Heart right ventricle (tissue), 16 donors: ENCODE measurements around the gene TBC1D22A. TPM values are rescaled to one million over a fixed set of nuclear protein-coding genes. Genes with fewer than 3 reads are reported as not detected.
A peak's percentile ranks its signal among the peaks of the same experiment; 100 is the strongest.
"Not testable (repeated sequence)": the region's sequence is repeated elsewhere in the genome, so short reads cannot be mapped to it uniquely, and the experiment has no call there.

Source experiments
- ATAC-seq, 8 donors: fragments of 200-7000 bp; cut with Tn5 transposase; one replicate each; pipeline ENCODE4 v1.9.1; 2020; ENCODE audit warnings: mild to moderate bottlenecking in 8 of 8, moderate library complexity in 8 of 8, moderate number of reproducible peaks in 1 of 8
- DNase-seq, 2 donors: peaks; one replicate each; pipeline ENCODE4 v3.0.0-alpha.2; 2020
- H3K27ac ChIP-seq, 10 donors: fragments of 200-600 bp; sonication (generic) in 2 of 10; one replicate each; pipeline versions ENCODE4 v1.5.0 to v1.8.0; 2020 to 2022; ENCODE audit warnings: mild to moderate bottlenecking in 3 of 10
- H3K27me3 ChIP-seq, 7 donors: fragments of 200-600 bp; one replicate each; pipeline ENCODE4 v1.8.0; 2021 to 2022; ENCODE audit warnings: mild to moderate bottlenecking in 2 of 7
- H3K36me3 ChIP-seq, 9 donors: fragments of 200-600 bp; sonication (generic) in 1 of 9; one replicate each; pipeline versions ENCODE4 v1.5.0 to v1.8.0; 2020 to 2022; ENCODE audit warnings: mild to moderate bottlenecking in 2 of 9
- H3K4me1 ChIP-seq, 9 donors: fragments of 200-600 bp; sonication (generic) in 1 of 9; one replicate each; pipeline versions ENCODE4 v1.5.0 to v1.8.0; 2020 to 2022; ENCODE audit warnings: mild to moderate bottlenecking in 4 of 9
- H3K4me3 ChIP-seq, 10 donors: fragments of 200-600 bp; sonication (generic) in 2 of 10; one replicate each; pipeline versions ENCODE4 v1.5.0 to v1.8.0; 2020 to 2022; ENCODE audit warnings: mild to moderate bottlenecking in 7 of 10, moderate library complexity in 2 of 10
- H3K9me3 ChIP-seq, 11 donors: fragments of 200-600 bp in 10 of 11; sonication (generic) in 2 of 11; one replicate each; pipeline versions ENCODE4 v1.5.0 to v1.8.0; 2013 to 2022; ENCODE audit warnings: mild to moderate bottlenecking in 2 of 11, control low read depth in 1 of 11, moderate library complexity in 1 of 11
- WGBS, 2 donors: extraction: QIAGEN DNeasy Blood & Tissue Kit; methylation state at CpG; one replicate each; pipeline ENCODE4 v1.1.7; 2013; ENCODE audit warnings: inconsistent platforms in 1 of 2; 5-methylcytosine and 5-hydroxymethylcytosine counted together
- intact Hi-C, 10 donors: fragments of 100-400 bp; cut with DNase I; formaldehyde crosslinking; loops; one replicate each; pipeline versions ENCODE4 v1.11.1 to v1.14.2; 2022
- polyA plus RNA-seq, 2 donors: library from polyadenylated mRNA; stranded (reverse); fragments of 200-250 nt; gene quantifications; one replicate each; pipeline ENCODE4 v1.2.3, GENCODE V29; 2013
- total RNA-seq, 10 donors: library from RNA; stranded (reverse); fragmentation: NEBNext Ultra II Directional in 3 of 10; extraction: Animal tissue kit (Norgen Biotek cat#: 25700) in 3 of 10; gene quantifications; one replicate each; pipeline versions ENCODE4 v1.2.1 to v1.2.4, GENCODE V29; 2021 to 2023
- TF ChIP-seq, protein P1 (sequence below), 9 donors: fragments of 200-600 bp; sonication (generic) in 2 of 9; IDR thresholded peaks; one replicate each; pipeline versions ENCODE4 v1.5.0 to v1.8.0; 2021 to 2022; ENCODE audit warnings: antibody characterized with exemption in 9 of 9, mild to moderate bottlenecking in 5 of 9, moderate library complexity in 1 of 9
- donor health status: Arrhythmogenic right ventricular cardiomyopathy.
- donor health status: ischemic (EF 13 %, LVEDD 7.1; RV severe dilation, severe dysfunction).
- donor health status: healthy with polysubstance abuse.
- donor health status: DM: no; HTN: yes; CAD: no.
- donor health status: DM: no; HTN: no; CAD: no.
- donor health status: ischemic (EF 25% LVEDD 6.9; RV normal size, moderate dysfunction).
- donor health status: ischemic (EF 25% LVEDD 5.7; RV mildly dilated, moderate dysfunction).
- donor health status: healthy.
- donor health status: DM: yes; HTN: yes; CAD: no.
- donor health status: Ischemic cardiomyopathy.
- donor health status: ischemic (EF 35%, LVEDD 5.7; RV mildly dilated, moderate dysfunction).
- donor health status: nonischemic (EF 11% LVEDD 7.7; RV severe dilation, severe dysfunction).
- donor health status: DM: yes; HTN: yes; CAD: no.
- donor health status: PGD.
- donor health status: ischemic (EF 29% LVEDD 5.4; RV normal size, mild dysfunction).
- donor health status: nonischemic (EF 23%, LVEDD 6.1; RV moderate dilation, normal function).

The TBC1D22A gene
- total and polyA plus RNA-seq, 12 donors, result 7.2 to 27.9 (median 17.9) TPM

DNA sequence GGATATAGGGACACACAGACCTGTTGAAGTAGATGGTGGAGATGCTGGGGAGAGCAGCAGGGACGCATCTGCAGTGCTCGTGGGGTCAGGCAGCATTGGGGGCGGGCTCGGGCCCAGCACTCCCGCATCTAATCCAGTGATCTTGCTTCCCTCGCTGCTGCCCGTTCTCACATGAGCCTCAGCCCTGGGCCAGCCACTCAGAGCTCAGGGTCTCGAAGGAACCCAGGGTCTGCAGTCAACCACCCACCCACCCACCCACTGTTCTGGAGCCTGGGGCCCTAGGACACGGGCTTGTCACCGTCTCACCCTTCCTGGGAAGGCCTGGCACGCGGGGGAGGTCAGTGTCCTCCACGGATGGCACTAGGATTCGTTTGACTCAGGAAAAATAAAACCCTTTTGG lies 406.0 kb downstream of the TBC1D22A start:
- Histone ChIP-seq H3K9me3 (peaks cover 0 to 7% (median 0%) of the 10 kb centered on the region in 11 donors), H3K27me3 (no peaks in the 10 kb centered on the region), H3K4me3 (no peak overlapping the region), H3K4me1 (peaks cover 0 to 32% (median 7%) of the 10 kb centered on the region in 9 donors), H3K27ac (no peak overlapping the region), H3K36me3 (peaks cover 0 to 11% (median 0%) of the 10 kb centered on the region in 9 donors)
- TF ChIP-seq, protein P1, sequence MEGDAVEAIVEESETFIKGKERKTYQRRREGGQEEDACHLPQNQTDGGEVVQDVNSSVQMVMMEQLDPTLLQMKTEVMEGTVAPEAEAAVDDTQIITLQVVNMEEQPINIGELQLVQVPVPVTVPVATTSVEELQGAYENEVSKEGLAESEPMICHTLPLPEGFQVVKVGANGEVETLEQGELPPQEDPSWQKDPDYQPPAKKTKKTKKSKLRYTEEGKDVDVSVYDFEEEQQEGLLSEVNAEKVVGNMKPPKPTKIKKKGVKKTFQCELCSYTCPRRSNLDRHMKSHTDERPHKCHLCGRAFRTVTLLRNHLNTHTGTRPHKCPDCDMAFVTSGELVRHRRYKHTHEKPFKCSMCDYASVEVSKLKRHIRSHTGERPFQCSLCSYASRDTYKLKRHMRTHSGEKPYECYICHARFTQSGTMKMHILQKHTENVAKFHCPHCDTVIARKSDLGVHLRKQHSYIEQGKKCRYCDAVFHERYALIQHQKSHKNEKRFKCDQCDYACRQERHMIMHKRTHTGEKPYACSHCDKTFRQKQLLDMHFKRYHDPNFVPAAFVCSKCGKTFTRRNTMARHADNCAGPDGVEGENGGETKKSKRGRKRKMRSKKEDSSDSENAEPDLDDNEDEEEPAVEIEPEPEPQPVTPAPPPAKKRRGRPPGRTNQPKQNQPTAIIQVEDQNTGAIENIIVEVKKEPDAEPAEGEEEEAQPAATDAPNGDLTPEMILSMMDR (IDR thresholded peaks at IDR 0.05), result no peak
- ATAC-seq (no peak), DNase-seq (no peak)
- intact Hi-C loops, result no loop called here
- WGBS, 2 donors, result 95 to 98% methylated on average over 14 of the region's 14 CpGs

DNA sequence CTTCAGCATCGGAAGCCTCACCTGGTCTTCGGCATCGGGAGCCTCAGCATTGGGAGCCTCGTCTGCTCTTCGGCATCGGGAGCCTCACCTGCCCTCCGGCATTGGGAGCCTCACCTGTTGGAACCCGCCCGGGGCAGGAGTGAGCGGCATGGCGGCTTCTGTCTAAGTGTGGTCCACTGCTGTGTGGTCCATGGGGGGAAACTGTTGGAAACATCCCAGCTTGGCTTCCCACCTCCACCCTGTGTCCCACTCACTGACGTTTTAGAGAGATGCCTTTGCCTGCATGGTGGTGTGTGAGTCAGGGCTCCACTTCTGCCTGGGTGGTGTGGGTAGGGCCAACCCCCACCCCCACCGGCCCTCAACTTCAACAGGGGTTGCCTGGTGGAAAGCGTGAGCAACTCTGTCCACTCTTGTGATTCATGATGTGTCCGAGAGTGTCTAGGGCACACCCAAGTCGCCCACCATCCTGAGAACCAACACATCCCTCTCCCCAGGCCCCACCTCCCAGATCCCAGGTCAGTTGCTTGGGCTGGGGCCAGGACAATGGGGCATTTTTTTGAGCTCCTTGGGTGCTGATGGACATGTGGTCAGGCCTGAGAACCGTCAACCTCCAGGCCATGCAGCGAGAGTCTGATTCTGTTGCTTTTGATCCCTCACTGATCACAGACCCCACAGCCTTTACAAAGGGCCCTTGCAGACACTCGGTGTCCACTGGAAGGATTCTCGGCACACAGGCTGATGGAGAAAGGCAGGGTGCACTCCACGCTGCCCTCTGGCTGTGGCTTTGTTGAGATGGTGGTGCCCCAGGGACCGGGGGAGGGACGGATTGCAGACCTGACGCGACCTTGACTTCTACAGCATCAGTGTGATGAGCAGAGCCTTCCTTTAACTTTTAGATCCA lies 406.7 kb downstream of the TBC1D22A start:
- 92 to 93% methylated on average over 25 of the region's 25 CpGs for WGBS, 2 donors
- intact Hi-C loops, result no loop called here
- DNase-seq, result peak in 1 of 2 donors; percentile 12

DNA sequence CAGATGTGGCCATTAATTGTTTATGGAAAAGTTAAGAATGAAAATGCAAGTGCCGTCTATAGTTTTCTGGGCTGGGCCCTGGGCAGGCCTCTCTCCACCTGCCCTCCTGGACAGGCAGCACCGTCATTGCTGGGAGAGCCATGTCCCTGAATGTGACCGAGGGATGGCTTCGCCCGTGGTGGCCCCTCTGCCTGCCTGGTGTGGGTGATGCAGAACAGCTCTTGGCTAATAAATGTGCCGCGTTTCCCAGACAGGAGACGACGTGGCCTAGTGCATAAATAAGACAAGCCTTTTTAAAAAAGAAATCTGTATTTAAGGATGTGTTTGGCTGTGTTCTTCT lies 407.3 kb downstream of the TBC1D22A start:
- TF ChIP-seq, protein P1 (IDR thresholded peaks at IDR 0.05), result no peak
- Histone ChIP-seq H3K4me1 (peaks cover 0 to 23% (median 2%) of the 10 kb centered on the region in 9 donors), H3K4me3 (no peak overlapping the region), H3K27ac (no peak overlapping the region), H3K9me3 (peaks cover 0 to 7% (median 0%) of the 10 kb centered on the region in 11 donors), H3K27me3 (no peaks in the 10 kb centered on the region), H3K36me3 (peaks cover 0 to 21% (median 0%) of the 10 kb centered on the region in 9 donors)
- ATAC-seq, result no peak
- intact Hi-C loops, result no loop called here
- 96 to 97% methylated on average over 9 of the region's 9 CpGs for WGBS, 2 donors
- DNase-seq, result no peak

More for the DNA sequence above, 406.7 kb downstream of the TBC1D22A start:
- TF ChIP-seq, protein P1 (IDR thresholded peaks at IDR 0.05), result peak in 7 of 9 donors; percentile 7 to 37 (median 26)
- Histone ChIP-seq H3K4me1 (peaks cover 0 to 25% (median 3%) of the 10 kb centered on the region in 9 donors), H3K9me3 (peaks cover 0 to 7% (median 0%) of the 10 kb centered on the region in 11 donors), H3K4me3 (no peak overlapping the region), H3K27me3 (no peaks in the 10 kb centered on the region), H3K36me3 (peaks cover 0 to 16% (median 0%) of the 10 kb centered on the region in 9 donors), H3K27ac (no peak overlapping the region)
- no peak for ATAC-seq

DNA sequence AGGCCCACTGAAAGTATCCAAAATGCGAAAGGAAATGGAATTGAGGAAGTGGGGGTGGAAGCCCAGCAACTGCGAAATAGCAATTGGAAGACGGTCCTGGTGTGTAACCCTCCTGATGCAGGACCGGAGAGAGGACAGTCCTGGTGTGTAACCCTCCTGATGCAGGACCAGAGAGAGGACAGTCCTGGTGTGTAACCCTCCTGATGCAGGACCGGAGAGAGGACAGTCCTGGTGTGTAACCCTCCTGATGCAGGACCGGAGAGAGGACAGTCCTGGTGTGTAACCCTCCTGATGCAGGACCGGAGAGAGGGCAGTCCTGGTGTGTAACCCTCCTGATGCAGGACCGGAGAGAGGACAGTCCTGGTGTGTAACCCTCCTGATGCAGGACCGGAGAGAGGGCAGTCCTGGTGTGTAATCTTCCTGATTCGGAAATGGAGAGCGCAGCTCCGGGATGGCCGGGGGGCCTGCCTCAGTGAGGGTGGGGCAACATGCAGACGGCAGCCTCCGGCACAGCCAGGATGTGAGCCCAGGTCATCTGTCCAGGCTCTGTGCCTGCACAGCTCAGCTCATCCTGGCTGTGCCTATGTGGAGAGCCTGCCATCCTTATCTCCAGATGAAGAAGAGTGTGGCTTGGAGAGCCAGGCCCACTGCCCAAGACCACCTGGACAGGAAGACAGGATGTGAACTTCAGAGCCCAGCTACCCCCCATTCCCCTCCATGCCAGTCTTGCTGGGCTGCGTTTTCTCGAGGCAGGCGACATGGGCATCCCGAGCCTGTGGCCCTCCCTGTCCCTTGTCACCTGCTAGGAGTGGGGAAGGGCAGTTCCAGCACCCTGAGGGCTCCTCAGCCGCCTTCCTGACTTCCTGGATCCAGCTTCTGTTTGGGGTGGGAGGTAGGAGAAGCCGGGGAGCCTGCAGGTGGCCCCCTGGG lies 408.3 kb downstream of the TBC1D22A start:
- Histone ChIP-seq H3K4me1 (peaks cover 0 to 23% (median 7%) of the 10 kb centered on the region in 9 donors), H3K36me3 (peaks cover 0 to 21% (median 0%) of the 10 kb centered on the region in 9 donors)
- 85 to 88% methylated on average over 20 to 21 of the region's 21 CpGs for WGBS, 2 donors
- H3K27me3 ChIP-seq, H3K27ac ChIP-seq, ATAC-seq, H3K9me3 ChIP-seq, intact Hi-C loops, DNase-seq, H3K4me3 ChIP-seq: not testable (repeated sequence)
